SK-N-MC (cell line): ENCODE results near the gene HLA-DMB.

Experiments used
- EZH2 ChIP-seq: fragments of 200-600 bp; sonication (generic); IDR thresholded peaks from one replicate; pipeline ENCODE4 v1.6.1; 2017; ENCODE audit warnings: antibody characterized with exemption
- POLR2AphosphoS5 ChIP-seq: IDR thresholded peaks from 2 replicates; pipeline ENCODE4 v1.6.1; 2012; ENCODE audit warnings: mild to moderate bottlenecking, low read depth, low read length, borderline replicate concordance

DNA sequence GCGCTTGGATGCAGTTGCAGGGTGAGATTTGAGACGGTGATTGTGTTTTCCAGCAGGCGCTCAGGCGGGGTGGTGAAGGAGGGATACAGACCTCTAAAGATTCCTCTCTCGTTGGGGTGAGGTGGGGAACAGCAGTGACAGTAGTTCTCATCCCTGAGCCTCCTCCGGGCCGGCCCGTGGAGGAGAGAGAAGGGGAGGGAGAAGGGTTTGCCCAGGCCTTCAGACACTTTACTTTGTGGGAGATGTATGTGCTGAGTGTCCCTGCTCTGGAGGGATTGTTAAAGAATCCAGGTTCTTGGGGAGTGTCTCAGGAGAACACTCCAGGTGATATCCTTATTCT lies 45.9 kb downstream of the HLA-DMB start:
- TF ChIP-seq POLR2AphosphoS5, result no peak
- TF ChIP-seq EZH2, result no peak
